Heart right ventricle (tissue), 16 donors: ENCODE data around the gene ZCCHC3. TPM values are rescaled to one million over a fixed set of nuclear protein-coding genes. Genes with fewer than 3 reads are reported as not detected.
A peak's percentile ranks its signal among the peaks of the same experiment; 100 is the strongest.

Source experiments
- ATAC-seq, 8 donors: fragments of 200-7000 bp; cut with Tn5 transposase; one replicate each; pipeline ENCODE4 v1.9.1; 2020; ENCODE audit warnings: mild to moderate bottlenecking in 8 of 8, moderate library complexity in 8 of 8, moderate number of reproducible peaks in 1 of 8
- DNase-seq, 2 donors: peaks; one replicate each; pipeline ENCODE4 v3.0.0-alpha.2; 2020
- H3K27ac ChIP-seq, 10 donors: fragments of 200-600 bp; sonication (generic) in 2 of 10; one replicate each; pipeline versions ENCODE4 v1.5.0 to v1.8.0; 2020 to 2022; ENCODE audit warnings: mild to moderate bottlenecking in 3 of 10
- H3K27me3 ChIP-seq, 7 donors: fragments of 200-600 bp; one replicate each; pipeline ENCODE4 v1.8.0; 2021 to 2022; ENCODE audit warnings: mild to moderate bottlenecking in 2 of 7
- H3K36me3 ChIP-seq, 9 donors: fragments of 200-600 bp; sonication (generic) in 1 of 9; one replicate each; pipeline versions ENCODE4 v1.5.0 to v1.8.0; 2020 to 2022; ENCODE audit warnings: mild to moderate bottlenecking in 2 of 9
- H3K4me1 ChIP-seq, 9 donors: fragments of 200-600 bp; sonication (generic) in 1 of 9; one replicate each; pipeline versions ENCODE4 v1.5.0 to v1.8.0; 2020 to 2022; ENCODE audit warnings: mild to moderate bottlenecking in 4 of 9
- H3K4me3 ChIP-seq, 10 donors: fragments of 200-600 bp; sonication (generic) in 2 of 10; one replicate each; pipeline versions ENCODE4 v1.5.0 to v1.8.0; 2020 to 2022; ENCODE audit warnings: mild to moderate bottlenecking in 7 of 10, moderate library complexity in 2 of 10
- H3K9me3 ChIP-seq, 11 donors: fragments of 200-600 bp in 10 of 11; sonication (generic) in 2 of 11; one replicate each; pipeline versions ENCODE4 v1.5.0 to v1.8.0; 2013 to 2022; ENCODE audit warnings: mild to moderate bottlenecking in 2 of 11, control low read depth in 1 of 11, moderate library complexity in 1 of 11
- WGBS, 2 donors: extraction: QIAGEN DNeasy Blood & Tissue Kit; methylation state at CpG; one replicate each; pipeline ENCODE4 v1.1.7; 2013; ENCODE audit warnings: inconsistent platforms in 1 of 2; 5-methylcytosine and 5-hydroxymethylcytosine counted together
- intact Hi-C, 10 donors: fragments of 100-400 bp; cut with DNase I; formaldehyde crosslinking; loops; one replicate each; pipeline versions ENCODE4 v1.11.1 to v1.14.2; 2022
- polyA plus RNA-seq, 2 donors: library from polyadenylated mRNA; stranded (reverse); fragments of 200-250 nt; gene quantifications; one replicate each; pipeline ENCODE4 v1.2.3, GENCODE V29; 2013
- total RNA-seq, 10 donors: library from RNA; stranded (reverse); fragmentation: NEBNext Ultra II Directional in 3 of 10; extraction: Animal tissue kit (Norgen Biotek cat#: 25700) in 3 of 10; gene quantifications; one replicate each; pipeline versions ENCODE4 v1.2.1 to v1.2.4, GENCODE V29; 2021 to 2023
- TF ChIP-seq, protein P1 (sequence below), 9 donors: fragments of 200-600 bp; sonication (generic) in 2 of 9; IDR thresholded peaks; one replicate each; pipeline versions ENCODE4 v1.5.0 to v1.8.0; 2021 to 2022; ENCODE audit warnings: antibody characterized with exemption in 9 of 9, mild to moderate bottlenecking in 5 of 9, moderate library complexity in 1 of 9
- donor health status: Arrhythmogenic right ventricular cardiomyopathy.
- donor health status: ischemic (EF 13 %, LVEDD 7.1; RV severe dilation, severe dysfunction).
- donor health status: healthy with polysubstance abuse.
- donor health status: DM: no; HTN: yes; CAD: no.
- donor health status: DM: no; HTN: no; CAD: no.
- donor health status: ischemic (EF 25% LVEDD 6.9; RV normal size, moderate dysfunction).
- donor health status: ischemic (EF 25% LVEDD 5.7; RV mildly dilated, moderate dysfunction).
- donor health status: healthy.
- donor health status: DM: yes; HTN: yes; CAD: no.
- donor health status: Ischemic cardiomyopathy.
- donor health status: ischemic (EF 35%, LVEDD 5.7; RV mildly dilated, moderate dysfunction).
- donor health status: nonischemic (EF 11% LVEDD 7.7; RV severe dilation, severe dysfunction).
- donor health status: DM: yes; HTN: yes; CAD: no.
- donor health status: PGD.
- donor health status: ischemic (EF 29% LVEDD 5.4; RV normal size, mild dysfunction).
- donor health status: nonischemic (EF 23%, LVEDD 6.1; RV moderate dilation, normal function).

Gene ZCCHC3
- total and polyA plus RNA-seq, 12 donors, result 7.7 to 12.8 (median 10.5) TPM

DNA sequence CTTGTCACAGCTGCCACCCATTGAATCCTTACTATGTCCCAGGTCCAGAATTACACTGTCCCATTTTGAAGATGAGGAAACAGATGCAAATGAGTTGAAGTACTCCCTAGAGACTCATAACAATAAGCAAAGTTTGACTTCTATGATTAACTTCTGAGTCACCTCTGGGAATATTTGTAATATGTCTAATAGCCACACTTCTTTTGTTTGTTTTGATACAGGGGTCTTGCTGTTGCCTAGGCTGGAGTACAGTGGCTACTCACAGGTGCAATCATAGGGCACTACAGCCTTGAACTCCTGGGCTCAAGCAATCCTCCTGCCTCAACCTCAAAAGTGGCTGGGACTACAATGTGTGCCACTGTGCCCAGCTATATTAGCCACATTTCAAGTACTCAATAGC, 16.6 kb downstream of the ZCCHC3 start:
- no peak for ATAC-seq
- Histone ChIP-seq H3K4me3 (no peak overlapping the region), H3K36me3 (peaks cover 0 to 14% (median 0%) of the 10 kb centered on the region in 9 donors), H3K4me1 (peaks cover 0 to 20% (median 15%) of the 10 kb centered on the region in 9 donors), H3K27me3 (no peaks in the 10 kb centered on the region), H3K9me3 (no peaks in the 10 kb centered on the region), H3K27ac (no peak overlapping the region)
- intact Hi-C loops, result no loop called here
- DNase-seq, result no peak
- TF ChIP-seq, protein P1, sequence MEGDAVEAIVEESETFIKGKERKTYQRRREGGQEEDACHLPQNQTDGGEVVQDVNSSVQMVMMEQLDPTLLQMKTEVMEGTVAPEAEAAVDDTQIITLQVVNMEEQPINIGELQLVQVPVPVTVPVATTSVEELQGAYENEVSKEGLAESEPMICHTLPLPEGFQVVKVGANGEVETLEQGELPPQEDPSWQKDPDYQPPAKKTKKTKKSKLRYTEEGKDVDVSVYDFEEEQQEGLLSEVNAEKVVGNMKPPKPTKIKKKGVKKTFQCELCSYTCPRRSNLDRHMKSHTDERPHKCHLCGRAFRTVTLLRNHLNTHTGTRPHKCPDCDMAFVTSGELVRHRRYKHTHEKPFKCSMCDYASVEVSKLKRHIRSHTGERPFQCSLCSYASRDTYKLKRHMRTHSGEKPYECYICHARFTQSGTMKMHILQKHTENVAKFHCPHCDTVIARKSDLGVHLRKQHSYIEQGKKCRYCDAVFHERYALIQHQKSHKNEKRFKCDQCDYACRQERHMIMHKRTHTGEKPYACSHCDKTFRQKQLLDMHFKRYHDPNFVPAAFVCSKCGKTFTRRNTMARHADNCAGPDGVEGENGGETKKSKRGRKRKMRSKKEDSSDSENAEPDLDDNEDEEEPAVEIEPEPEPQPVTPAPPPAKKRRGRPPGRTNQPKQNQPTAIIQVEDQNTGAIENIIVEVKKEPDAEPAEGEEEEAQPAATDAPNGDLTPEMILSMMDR (IDR thresholded peaks at IDR 0.05), result no peak

DNA sequence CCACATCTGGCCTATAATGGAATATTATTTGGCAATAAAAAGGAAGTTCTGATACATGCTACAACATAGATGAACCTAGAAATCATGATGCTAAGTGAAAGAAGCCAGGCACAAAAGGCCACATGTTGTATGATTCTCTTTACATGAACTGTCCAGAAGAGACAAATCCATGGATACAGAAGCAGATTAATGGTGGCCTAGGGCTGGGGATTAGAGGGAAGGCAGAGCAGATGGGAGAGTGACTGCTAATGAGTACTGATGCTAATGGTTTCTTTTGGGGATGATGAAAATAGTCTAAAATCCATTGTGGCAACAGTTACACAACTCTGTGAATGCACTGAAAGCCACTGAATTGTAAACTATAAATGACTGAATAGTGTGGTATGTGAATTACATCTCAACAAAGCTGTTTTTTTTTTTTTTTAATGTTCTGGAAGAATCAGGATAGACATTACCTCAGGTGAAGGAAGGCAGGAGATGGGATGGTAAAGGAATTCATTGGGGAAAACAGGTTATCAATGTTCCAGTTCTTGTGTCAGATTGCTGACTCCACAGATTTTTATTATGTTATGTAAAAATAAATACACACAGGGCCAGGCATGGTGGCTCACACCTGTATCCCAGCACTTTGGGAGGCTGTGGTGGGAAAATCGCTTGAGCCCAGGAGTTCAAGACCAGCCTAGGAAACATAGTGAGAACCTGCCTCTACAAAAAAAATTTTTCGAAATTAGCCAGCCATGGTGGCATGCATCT, 19.1 kb downstream of the ZCCHC3 start:
- no peak for ATAC-seq
- Histone ChIP-seq H3K27me3 (no peaks in the 10 kb centered on the region), H3K4me3 (no peak overlapping the region), H3K4me1 (no peaks in the 10 kb centered on the region), H3K27ac (no peak overlapping the region), H3K36me3 (peaks cover 0 to 26% (median 0%) of the 10 kb centered on the region in 9 donors), H3K9me3 (no peaks in the 10 kb centered on the region)
- intact Hi-C loops, result no loop called here
- 93 to 94% methylated on average over 2 of the region's 2 CpGs for WGBS, 2 donors
- no peak for DNase-seq
- TF ChIP-seq, protein P1 (IDR thresholded peaks at IDR 0.05), result no peak

GRCh38 chr20:324177-325044, 27.0 kb downstream of the ZCCHC3 start:
- WGBS, 2 donors, result 0 to 1% methylated on average over 63 to 69 of the region's 69 CpGs
- H3K27me3 ChIP-seq, result peaks cover 0 to 9% (median 0%) of the 10 kb centered on the region in 7 donors
- H3K4me1 ChIP-seq, result peaks cover 5 to 44% (median 24%) of the 10 kb centered on the region in 9 donors
- peak overlapping the region; percentile 33 to 83 (median 73) for H3K4me3 ChIP-seq
- ATAC-seq (peak; percentile 65 to 87 (median 78)), DNase-seq (peak; percentile 88 to 92)
- H3K9me3 ChIP-seq, result no peaks in the 10 kb centered on the region
- peaks cover 0 to 12% (median 0%) of the 10 kb centered on the region in 9 donors for H3K36me3 ChIP-seq
- intact Hi-C loops, result loop anchor here in 5 of 10 donors (1.0 to 10.0 kb wide), 7 partner anchors 14 to 57 kb away; partner anchors contain the start of gene ZCCHC3 (in 1 of the 5)
- TF ChIP-seq, protein P1 (IDR thresholded peaks at IDR 0.05), result peak in 5 of 9 donors; percentile 24 to 45 (median 40)
- peak overlapping the region; percentile 85 to 98 (median 95) for H3K27ac ChIP-seq
